Measurements from ENCODE around the gene SCAI. TPM values are rescaled to one million over a fixed set of nuclear protein-coding genes. Genes with fewer than 3 reads are reported as not detected.

The SCAI gene
- total and polyA plus RNA-seq, 9 of the 15 experiments (the other 6 are each of a cell fraction or from before 2014, with no cell fraction given): 0.70 to 12.4 (median 4.2) TPM

- TF ChIP-seq DEAF1 (CRISPR knock-in tag; IDR thresholded peaks at IDR 0.05) (no peak), NR4A1 (CRISPR knock-in tag; IDR thresholded peaks at IDR 0.05) (no peak), NR4A1 (tag; IDR thresholded peaks at IDR 0.05) (no peak), NFATC3 (IDR thresholded peaks at IDR 0.05) (no peak), TAL1 (IDR thresholded peaks at IDR 0.05) (peak; percentile 49), TAF7 (tag; IDR thresholded peaks at IDR 0.05) (no peak), MBD1 (CRISPR knock-in tag; IDR thresholded peaks at IDR 0.05) (no peak), SMARCA4 (IDR thresholded peaks at IDR 0.05) (peak; percentile 44; the same call in 1 of the 2 replicates), ZNF124 (CRISPR knock-in tag; IDR thresholded peaks at IDR 0.05) (no peak), E2F1 (CRISPR knock-in tag; IDR thresholded peaks at IDR 0.05) (no peak), FOXP1 (CRISPR knock-in tag; IDR thresholded peaks at IDR 0.05) (no peak), EP300 (IDR thresholded peaks at IDR 0.05; ENCODE audit: low read length) (peak; percentile 13; the same call in 1 of the 2 replicates), CBFB (CRISPR knock-in tag; IDR thresholded peaks at IDR 0.05) (no peak), SREBF1 (IDR thresholded peaks at IDR 0.05; ENCODE audit: borderline replicate concordance, low read depth, low read length) (no peak), SMAD4 (CRISPR knock-in tag; conservative IDR thresholded peaks at IDR 0.05) (no peak), CEBPG (CRISPR knock-in tag; IDR thresholded peaks at IDR 0.05) (no peak), CEBPG (tag; conservative IDR thresholded peaks at IDR 0.05 in 1 of 2, IDR thresholded peaks at IDR 0.05 in 1 of 2) (no peak), GATAD2B (IDR thresholded peaks at IDR 0.05; ENCODE audit: borderline replicate concordance) (no peak), SMARCA5 (IDR thresholded peaks at IDR 0.05) (no peak)
- TF ChIP-seq, protein P1, sequence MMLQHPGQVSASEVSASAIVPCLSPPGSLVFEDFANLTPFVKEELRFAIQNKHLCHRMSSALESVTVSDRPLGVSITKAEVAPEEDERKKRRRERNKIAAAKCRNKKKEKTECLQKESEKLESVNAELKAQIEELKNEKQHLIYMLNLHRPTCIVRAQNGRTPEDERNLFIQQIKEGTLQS (IDR thresholded peaks at IDR 0.05): no peak
- TF ChIP-seq, protein P1 (CRISPR knock-in tag; conservative IDR thresholded peaks at IDR 0.05): no peak
- TF ChIP-seq, protein P2, sequence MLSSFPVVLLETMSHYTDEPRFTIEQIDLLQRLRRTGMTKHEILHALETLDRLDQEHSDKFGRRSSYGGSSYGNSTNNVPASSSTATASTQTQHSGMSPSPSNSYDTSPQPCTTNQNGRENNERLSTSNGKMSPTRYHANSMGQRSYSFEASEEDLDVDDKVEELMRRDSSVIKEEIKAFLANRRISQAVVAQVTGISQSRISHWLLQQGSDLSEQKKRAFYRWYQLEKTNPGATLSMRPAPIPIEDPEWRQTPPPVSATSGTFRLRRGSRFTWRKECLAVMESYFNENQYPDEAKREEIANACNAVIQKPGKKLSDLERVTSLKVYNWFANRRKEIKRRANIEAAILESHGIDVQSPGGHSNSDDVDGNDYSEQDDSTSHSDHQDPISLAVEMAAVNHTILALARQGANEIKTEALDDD (IDR thresholded peaks at IDR 0.05): peak; percentile 86
Measured at GRCh38 chr9:124968238-124968637, 175.1 kb downstream of the SCAI start (continued).

Measured in K562 (cell line).